Activated CD4-positive, alpha-beta memory T cell treated with anti-CD3 and anti-CD28 coated beads, Interleukin-2, amount 10 ng/mL, durations not matched to agents 7 days and 5 days (primary cell): ENCODE measurements around the gene FAM229A. TPM values are rescaled to one million over a fixed set of nuclear protein-coding genes. Genes with fewer than 3 reads are reported as not detected.

Experiments
- total RNA-seq, 2 experiments: library from RNA; stranded (reverse); gene quantifications; one replicate each; pipeline ENCODE4 v1.2.3, GENCODE V29; 2021

The FAM229A gene
- total RNA-seq, 2 experiments from 2014 or later, result 10.6 to 11.8 TPM

Other genes with a start within 250 kb of the FAM229A start
- gene TXLNA, start 182.8 kb downstream of the FAM229A start, total RNA-seq, result 10 to 100 TPM; 79.8 to 81.2 TPM
- gene CCDC28B, start 161.9 kb downstream of the FAM229A start, total RNA-seq, result 10 to 100 TPM; 20.2 to 23.5 TPM
- 1 to 10 TPM; 3.7 to 3.8 TPM for gene IQCC, start 156.8 kb downstream of the FAM229A start, total RNA-seq
- under 1 TPM in 1 of 2 experiments, not detected in 1; 0.13 TPM for gene DCDC2B, start 153.4 kb downstream of the FAM229A start, total RNA-seq
- gene TMEM234, start 140.1 kb downstream of the FAM229A start, total RNA-seq, result 10 to 100 TPM; 15.3 to 16.4 TPM
- 100 to 1,000 TPM; 161 to 172 TPM for gene EIF3I, start 140.1 kb downstream of the FAM229A start, total RNA-seq
- gene FAM167B, start 115.3 kb downstream of the FAM229A start, total RNA-seq, result 1 to 10 TPM in 1 of 2 experiments, under 1 TPM in 1; 0.78 to 1.1 TPM
- gene LCK, start 111.2 kb downstream of the FAM229A start, total RNA-seq, result 100 to 1,000 TPM; 469 to 474 TPM
- gene HDAC1, start 70.4 kb downstream of the FAM229A start, total RNA-seq, result 100 to 1,000 TPM; 180 to 185 TPM
- gene MARCKSL1, start 26.3 kb downstream of the FAM229A start, total RNA-seq, result 10 to 100 TPM; 26.4 to 27.9 TPM
- gene TSSK3, start 54 bp upstream of the FAM229A start, total RNA-seq, result 1 to 10 TPM in 1 of 2 experiments, under 1 TPM in 1; 0.70 to 1.0 TPM
- gene BSDC1, start 32.0 kb upstream of the FAM229A start, total RNA-seq, result 10 to 100 TPM; 52.5 to 52.6 TPM
- not detected for gene ZBTB8B, start 102.6 kb upstream of the FAM229A start, total RNA-seq
- gene ZBTB8A, start 176.9 kb upstream of the FAM229A start, total RNA-seq, result under 1 TPM; 0.18 to 0.20 TPM